HCT116 (cell line): ENCODE measurements around the gene SCAND1. TPM values are rescaled to one million over a fixed set of nuclear protein-coding genes. Genes with fewer than 3 reads are reported as not detected.

Experiments used
- ATAC-seq: fragments of 200-7000 bp; cut with Tn5 transposase; 2 replicates; pipeline ENCODE4 v1.9.1; 2020; ENCODE audit warnings: mild to moderate bottlenecking, moderate library complexity
- BruUV-seq: library from RNA; stranded (reverse); fragments of 400-500 nt; replicated peaks from 2 replicates; lab custom pipeline; 2021; lab: Mats Ljungman, UMichigan
- CTCF ChIA-PET: fragments of 300-600 bp; sonication (Branson Sonifier 250); formaldehyde crosslinking; loops from one replicate; lab custom pipeline; 2021; ENCODE audit warnings: antibody characterized with exemption; lab: Charles Lee
- POLR2A ChIA-PET: fragments of 300-600, 350-600 bp; sonication (Branson Sonifier 250); formaldehyde crosslinking; loops from one replicate; lab custom pipeline; 2021; ENCODE audit warnings: antibody characterized with exemption; lab: Charles Lee
- RAD21 ChIA-PET, 2 experiments: fragments of 300-600 bp; sonication (Branson Sonifier 250); formaldehyde crosslinking; loops; one replicate each; lab custom pipeline; 2023; ENCODE audit warnings: low total read pairs in 2 of 2; ENCODE audit not compliant: uncharacterized antibody in 2 of 2, unreplicated experiment in 2 of 2, low non-redundant PET in 1 of 2; lab: Charles Lee
- DNase-seq: peaks from one replicate; pipeline ENCODE4 v3.0.0-alpha.2; 2010; ENCODE audit warnings: low read depth, low spot score
- H2AFZ ChIP-seq: fragments of 200-600 bp; shearing (Covaris generic), sonication (generic); 2 replicates; pipeline ENCODE4 v1.6.1; 2017; ENCODE audit warnings: low read depth, mixed run types, mixed read lengths, antibody characterized with exemption, low read length; ENCODE audit not compliant: poor library complexity, severe bottlenecking
- H3K27ac ChIP-seq: 2 replicates; pipeline ENCODE4 v1.5.1; 2012; ENCODE audit warnings: low read depth, low read length
- H3K27me3 ChIP-seq: fragments of 200-600 bp; sonication (generic); 2 replicates; pipeline ENCODE4 v1.6.1; 2016; ENCODE audit warnings: mixed run types, low read length, mixed read lengths; ENCODE audit not compliant: insufficient read depth
- H3K36me3 ChIP-seq, 2 experiments: fragments of 200-500 bp in 1 of 2; fragments of 200-600 bp in 1 of 2; sonication (Bioruptor generic) in 1 of 2; sonication (generic) in 1 of 2; 2 replicates each; pipeline versions ENCODE4 v1.5.1 to v1.6.1; 2014 to 2016; ENCODE audit warnings: low read length in 2 of 2, inconsistent platforms in 1 of 2, mixed read lengths in 1 of 2, mixed run types in 1 of 2; ENCODE audit not compliant: insufficient read depth in 2 of 2, control insufficient read depth in 1 of 2
- H3K4me1 ChIP-seq, 2 experiments: fragments of 200-600 bp in 1 of 2; sonication (generic) in 1 of 2; 2 replicates each; pipeline versions ENCODE4 v1.5.1 to v1.6.1; 2012 to 2017; ENCODE audit warnings: low read length in 2 of 2, inconsistent platforms in 1 of 2, mild to moderate bottlenecking in 1 of 2, mixed read lengths in 1 of 2, mixed run types in 1 of 2, moderate library complexity in 1 of 2; ENCODE audit not compliant: insufficient read depth in 2 of 2, control insufficient read depth in 1 of 2
- H3K4me2 ChIP-seq: fragments of 200-600 bp; sonication (generic); 2 replicates; pipeline ENCODE4 v1.6.1; 2017; ENCODE audit warnings: mixed run types, low read length, mixed read lengths
- H3K4me3 ChIP-seq, 2 experiments: fragments of 200-600 bp in 1 of 2; sonication (generic) in 1 of 2; replicated peaks in 1 of 2; 2 replicates each; pipeline ENCODE4 v1.5.1; 2011 to 2016; ENCODE audit warnings: low read length in 2 of 2, control low read depth in 1 of 2, low read depth in 1 of 2, mild to moderate bottlenecking in 1 of 2, mixed read lengths in 1 of 2, mixed run types in 1 of 2
- H3K79me2 ChIP-seq: fragments of 200-600 bp; sonication (generic); 2 replicates; pipeline ENCODE4 v1.6.1; 2017; ENCODE audit warnings: mild to moderate bottlenecking, mixed run types, low read length, moderate library complexity, mixed read lengths; ENCODE audit not compliant: insufficient read depth
- H3K9ac ChIP-seq: fragments of 200-600 bp; sonication (generic); 2 replicates; pipeline ENCODE4 v1.6.1; 2016; ENCODE audit warnings: low read length, mixed read lengths
- H3K9me2 ChIP-seq: fragments of 200-600 bp; sonication (generic), shearing (Covaris generic); 2 replicates; pipeline ENCODE4 v1.6.1; 2017; ENCODE audit warnings: mixed run types, mild to moderate bottlenecking, moderate library complexity; ENCODE audit not compliant: insufficient read depth
- H3K9me3 ChIP-seq, 2 experiments: fragments of 200-500 bp in 1 of 2; fragments of 200-600 bp in 1 of 2; sonication (Bioruptor generic) in 1 of 2; sonication (generic) in 1 of 2; 2 replicates each; pipeline ENCODE4 v1.6.1; 2014 to 2017; ENCODE audit warnings: low read length in 2 of 2, mixed read lengths in 2 of 2, inconsistent platforms in 1 of 2, low read depth in 1 of 2, mild to moderate bottlenecking in 1 of 2, mixed run types in 1 of 2, moderate library complexity in 1 of 2; ENCODE audit not compliant: control insufficient read depth in 1 of 2, insufficient read depth in 1 of 2
- H4K20me1 ChIP-seq: fragments of 200-600 bp; sonication (generic), shearing (Covaris generic); 2 replicates; pipeline ENCODE4 v1.6.1; 2017; ENCODE audit warnings: mixed run types, mild to moderate bottlenecking, moderate library complexity; ENCODE audit not compliant: insufficient read depth
- ELF1 ChIP-seq: IDR thresholded peaks from 2 replicates; pipeline ENCODE4 v1.6.1; 2012; ENCODE audit warnings: low read depth, borderline replicate concordance
- POLR2AphosphoS5 ChIP-seq: IDR thresholded peaks from 2 replicates; pipeline ENCODE4 v1.6.1; 2011; ENCODE audit warnings: mild to moderate bottlenecking, low read depth, low read length, moderate library complexity
- RAD21 ChIP-seq: IDR thresholded peaks from 2 replicates; pipeline ENCODE4 v1.6.1; 2012; ENCODE audit warnings: low read depth, mild to moderate bottlenecking
- TCF7L2 ChIP-seq: IDR thresholded peaks from 2 replicates; pipeline ENCODE4 v1.7.0; 2011; ENCODE audit warnings: borderline replicate concordance, inconsistent platforms; ENCODE audit not compliant: insufficient read depth, insufficient read length; ENCODE audit errors: extremely low read depth
- ZFX ChIP-seq: fragments of 450-650 bp; IDR thresholded peaks from 2 replicates; pipeline ENCODE4 v1.6.1; 2017
- intact Hi-C: fragments of 100-400 bp; cut with micrococcal nuclease; formaldehyde crosslinking; loops from 2 replicates; pipeline ENCODE4 v1.10.0; 2022
- total RNA-seq: library from RNA; stranded (reverse); gene quantifications from one replicate; pipeline ENCODE4 v1.2.1, GENCODE V29; 2021; ENCODE audit not compliant: unreplicated experiment

SCAND1 gene
- total RNA-seq, 1 experiment from 2014 or later = 46.2 TPM

DNA sequence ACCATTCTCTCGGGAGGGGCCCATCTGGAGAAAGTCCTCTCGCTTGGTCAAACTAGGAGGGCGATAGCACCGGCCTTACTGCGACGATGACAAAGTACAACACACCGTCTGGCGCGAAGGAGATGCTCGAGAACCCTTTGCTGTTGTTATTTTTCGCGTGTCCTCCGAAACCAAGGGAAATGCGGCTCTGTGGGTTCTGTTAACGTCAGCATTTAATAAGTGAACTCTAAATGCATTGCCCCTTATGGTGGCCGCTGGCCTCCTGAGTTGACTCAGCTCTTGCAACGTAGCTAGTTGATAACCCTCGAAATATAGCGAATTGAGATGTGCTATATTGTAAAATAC is 577 bp upstream of the SCAND1 start (continued):
- TF ChIP-seq RAD21 (no peak), POLR2AphosphoS5 (no peak)
- TF ChIP-seq, all 23 proteins: peak for 0

DNA sequence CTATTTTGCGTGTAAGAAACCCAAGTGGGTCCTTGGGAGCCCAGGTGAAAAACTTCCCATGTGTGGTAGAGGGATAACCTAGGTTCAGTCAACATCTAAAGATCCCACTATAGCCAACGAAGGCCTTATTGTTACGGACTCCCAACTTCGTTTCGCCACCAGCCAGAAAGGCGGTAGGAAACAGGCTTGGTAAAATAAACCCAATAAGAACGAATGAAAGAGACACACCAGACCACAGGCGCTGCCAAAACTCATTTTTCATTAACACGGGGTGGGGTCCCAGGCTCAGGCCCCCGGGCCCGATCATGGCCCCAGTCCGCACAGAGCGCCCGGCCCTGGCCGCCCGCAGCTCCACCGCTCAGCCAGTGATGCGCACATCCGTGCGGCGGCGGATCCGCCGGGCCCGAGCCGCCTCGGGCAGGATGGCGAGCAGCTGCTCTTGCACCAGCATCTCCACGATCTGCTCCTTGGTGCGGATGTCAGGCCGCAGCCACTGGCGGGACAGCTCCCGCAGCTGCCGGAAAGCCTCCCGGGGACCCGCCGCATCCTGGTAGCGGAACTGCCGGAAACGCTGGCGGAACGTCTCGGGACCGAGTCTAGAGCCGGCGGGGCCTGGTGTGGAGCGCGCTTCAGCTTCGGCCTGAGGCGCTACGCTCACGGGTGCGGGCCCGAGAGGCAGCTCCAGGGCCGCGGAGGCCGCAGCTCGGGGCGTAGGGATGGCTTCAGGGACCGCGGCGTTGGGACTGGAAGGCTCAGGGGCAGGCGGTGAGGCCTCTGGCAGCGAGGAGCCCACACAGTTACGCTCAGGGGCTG is 709 bp downstream of the SCAND1 start:
- H3K27ac ChIP-seq = peak overlapping the region; percentile 99
- DNase-seq (no peak), ATAC-seq (peak; percentile 21)
- H2AFZ ChIP-seq = no peak overlapping the region
- H3K4me3 ChIP-seq = peak overlapping the region; percentile 96
- TSS peak; percentile 71 for BruUV-seq
- no peaks in the 10 kb centered on the region for H4K20me1 ChIP-seq
- no peaks in the 10 kb centered on the region for H3K27me3 ChIP-seq
- peak overlapping the region; percentile 96 for H3K9ac ChIP-seq
- ChIA-PET RAD21 (interaction anchor here in 1 of 2 experiments (1.4 kb wide), 1 partner anchor 185 kb away, joined by 6 read pairs; no protein-coding TSS in a partner anchor), CTCF (interaction anchor here (0.9 to 4.8 kb wide), 28 partner anchors 8 to 499 kb away, joined by 3 to 52 read pairs (median 4); partner anchors contain the start of genes CEP250, CNBD2 and RBM39), POLR2A (interaction anchor here (0.7 to 3.2 kb wide), 20 partner anchors 15 to 512 kb away, joined by 3 to 23 read pairs (median 3); partner anchors contain the start of genes CNBD2, ERGIC3, PHF20 and RBM39)
- no peaks in the 10 kb centered on the region for H3K36me3 ChIP-seq
- H3K79me2 ChIP-seq = peaks cover 18% of the 10 kb centered on the region
- H3K4me1 ChIP-seq = peaks cover 6 to 29% of the 10 kb centered on the region in 2 experiments; a peak in 3 of 4 replicates
- no peaks in the 10 kb centered on the region for H3K9me3 ChIP-seq
- no peak for TF ChIP-seq ELF1
- TF ChIP-seq ZFX = peak; percentile 95
- TF ChIP-seq TCF7L2 = no peak
- no peaks in the 10 kb centered on the region for H3K9me2 ChIP-seq
- peak overlapping the region; percentile 85 for H3K4me2 ChIP-seq
- intact Hi-C loops = loop anchor here (10.0 kb wide), 1 partner anchor 209 kb away; the partner anchor contains the start of gene RBM39
